NT2/D1 (cell line): ENCODE measurements around the gene GABRB3.

Source experiments
- YY1 ChIP-seq: IDR thresholded peaks from 2 replicates; pipeline ENCODE4 v1.6.1; 2011; ENCODE audit not compliant: insufficient read length, insufficient read depth
- ZNF274 ChIP-seq: IDR thresholded peaks from 2 replicates; pipeline ENCODE4 v1.6.1; 2011; ENCODE audit warnings: mild to moderate bottlenecking, low read depth, low read length

DNA sequence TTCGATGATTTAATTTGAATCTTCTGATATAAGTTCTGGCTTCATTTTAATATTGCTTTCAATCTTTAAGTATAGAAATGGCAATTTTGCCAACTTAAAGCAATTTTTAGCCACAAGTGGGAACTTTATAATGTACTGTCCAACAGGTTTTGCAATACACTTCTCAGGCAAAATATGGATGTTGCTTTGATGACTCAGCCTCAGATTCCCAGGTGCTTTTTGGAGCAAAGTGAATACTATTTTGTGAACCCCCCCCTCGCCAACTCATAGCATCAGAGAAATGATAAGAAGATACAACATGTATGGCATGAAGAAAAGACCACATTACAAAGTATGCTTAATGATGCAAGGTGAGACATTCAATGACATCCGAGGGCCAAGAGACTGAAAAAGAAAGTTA lies 158.1 kb downstream of the GABRB3 start:
- no peak for TF ChIP-seq ZNF274
- no peak for TF ChIP-seq YY1
